AG08396 (cell line): Measurements from ENCODE around the gene PDZK1IP1.

Source experiments
- DNase-seq: peaks from one replicate; pipeline ENCODE4 v3.0.0; 2012; ENCODE audit warnings: low spot score, mixed read lengths

PDZK1IP1 gene, protein sequence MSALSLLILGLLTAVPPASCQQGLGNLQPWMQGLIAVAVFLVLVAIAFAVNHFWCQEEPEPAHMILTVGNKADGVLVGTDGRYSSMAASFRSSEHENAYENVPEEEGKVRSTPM

DNA sequence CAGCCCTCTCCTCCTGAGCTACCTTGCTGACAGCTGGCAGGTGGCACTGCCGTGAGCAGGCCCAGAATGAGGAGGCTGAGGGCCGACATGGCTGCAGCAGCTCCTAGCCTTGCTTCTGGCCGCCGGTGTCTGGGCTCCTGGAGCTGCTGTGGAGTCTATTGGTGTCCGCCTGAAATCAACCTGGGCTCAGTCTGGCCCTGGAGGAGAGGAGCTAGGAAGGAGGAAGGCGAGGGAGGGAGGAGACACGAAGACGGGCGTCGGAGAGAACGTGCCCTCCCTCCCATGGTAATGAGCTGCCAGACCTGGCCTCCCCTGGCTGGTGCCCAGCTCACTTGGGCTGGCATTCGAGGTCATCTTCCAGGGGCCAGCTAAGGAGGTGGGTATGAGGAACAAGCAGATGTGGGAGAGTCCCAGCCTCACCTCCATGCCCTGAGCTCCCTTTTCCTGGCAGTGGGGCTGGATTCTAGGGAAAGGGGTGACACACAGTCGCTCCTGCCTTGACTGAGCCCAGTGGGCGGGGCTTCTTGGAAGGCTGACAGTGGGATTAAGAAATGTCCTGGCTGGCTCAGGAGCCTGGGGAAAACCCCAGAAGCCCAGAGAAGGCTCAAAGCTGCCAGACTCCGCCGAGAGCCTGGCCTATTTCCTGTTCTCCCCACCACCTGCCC, at the start of gene PDZK1IP1:
Gene PDZK1IP1 (minus strand): TSS at position 193 of the 665 bp plus-strand sequence. CDS start 104 bp downstream, at position 89.
- peak; percentile 72 for DNase-seq

DNA sequence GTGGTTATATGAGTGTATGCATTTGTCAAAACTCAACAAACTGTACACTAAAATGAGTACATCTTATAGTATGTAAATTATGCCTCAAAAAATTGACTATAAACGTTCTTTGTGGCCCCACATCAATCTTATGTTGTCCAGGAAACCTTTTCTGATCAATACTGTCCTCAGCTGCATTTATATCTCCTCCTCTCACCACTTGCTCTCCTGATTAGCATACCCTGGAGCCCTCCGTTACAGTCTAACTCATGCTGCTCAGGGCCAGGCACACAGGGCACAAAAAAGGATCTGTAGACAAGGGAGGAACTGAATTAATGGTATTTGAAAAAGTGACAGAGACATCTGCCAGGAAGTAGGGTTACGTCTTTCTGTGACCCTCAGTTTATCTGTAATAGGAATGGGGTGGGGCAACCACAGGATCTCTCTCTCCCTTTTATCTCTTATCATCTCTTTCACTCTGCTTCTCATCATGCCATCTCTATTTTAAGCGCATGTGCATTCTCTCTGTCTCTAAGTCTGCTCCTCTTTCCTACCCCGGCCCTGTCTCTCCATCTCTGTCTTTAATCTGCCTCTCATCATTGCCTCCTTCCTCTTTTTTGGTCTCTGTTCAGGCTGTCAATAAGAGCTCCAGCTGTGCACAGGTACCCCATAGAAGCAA, 49.2 kb upstream of the PDZK1IP1 start:
- DNase-seq = no peak

DNA sequence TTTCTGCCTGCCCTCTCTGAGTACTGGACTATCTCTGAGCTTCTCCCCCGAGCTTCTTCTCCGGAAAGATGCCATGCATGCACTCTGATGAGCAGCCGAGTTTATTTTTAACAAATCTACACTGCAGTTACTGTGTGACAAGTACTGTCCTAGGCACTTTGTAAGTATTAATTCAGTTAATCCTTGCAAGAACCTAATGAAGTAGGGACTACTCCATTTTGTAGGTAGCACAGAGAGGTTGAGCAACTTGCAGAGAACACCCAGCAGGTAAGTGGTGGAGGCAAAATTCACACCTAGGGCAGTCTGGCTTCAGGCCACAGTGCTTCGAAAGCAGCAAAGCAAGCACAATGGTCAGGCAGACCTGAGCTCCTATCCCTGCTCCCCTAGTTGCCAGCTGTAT, 46.0 kb upstream of the PDZK1IP1 start:
- peak; percentile 4 for DNase-seq

DNA sequence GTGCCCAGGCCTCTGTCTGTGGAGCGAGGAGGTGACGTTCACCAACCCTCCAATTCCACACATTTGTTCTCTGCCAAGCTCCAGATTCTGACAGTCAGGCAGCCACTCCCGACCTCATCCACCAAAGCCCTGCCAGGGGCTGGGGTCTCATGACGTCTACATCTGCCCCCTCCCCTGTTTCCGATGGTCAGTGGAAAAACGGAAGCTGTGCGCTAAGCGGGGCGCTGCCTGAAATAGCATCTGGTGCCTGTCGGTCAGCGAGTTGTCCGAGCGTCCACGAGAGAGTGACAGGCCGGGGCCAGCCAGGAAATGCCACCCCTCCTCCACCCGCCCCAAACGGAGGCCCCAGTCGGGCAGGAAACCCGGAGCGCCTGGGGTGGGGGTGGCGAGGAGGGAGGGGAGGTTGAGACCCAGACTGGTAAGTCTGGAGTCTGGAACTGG, 45.4 kb upstream of the PDZK1IP1 start:
- no peak for DNase-seq

DNA sequence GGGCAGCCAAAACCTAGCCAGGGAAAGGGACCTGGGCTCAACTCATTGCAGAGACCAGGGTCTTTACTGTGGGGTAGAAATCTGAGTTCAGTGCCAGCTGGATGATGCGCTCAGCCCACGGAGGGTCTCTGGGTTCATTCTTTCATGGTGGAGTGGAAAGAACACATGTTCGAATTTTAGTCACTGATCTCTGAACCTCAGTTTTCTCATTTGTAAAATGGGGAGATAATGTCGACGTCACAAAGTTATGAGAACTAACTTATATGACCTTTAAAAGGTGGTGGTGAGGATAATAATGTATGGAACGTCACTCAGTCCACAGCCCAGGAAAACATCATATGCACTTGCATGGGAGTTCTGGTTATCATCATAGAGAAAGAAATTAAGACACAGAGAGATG, 43.4 kb upstream of the PDZK1IP1 start:
- peak; percentile 5 for DNase-seq

DNA sequence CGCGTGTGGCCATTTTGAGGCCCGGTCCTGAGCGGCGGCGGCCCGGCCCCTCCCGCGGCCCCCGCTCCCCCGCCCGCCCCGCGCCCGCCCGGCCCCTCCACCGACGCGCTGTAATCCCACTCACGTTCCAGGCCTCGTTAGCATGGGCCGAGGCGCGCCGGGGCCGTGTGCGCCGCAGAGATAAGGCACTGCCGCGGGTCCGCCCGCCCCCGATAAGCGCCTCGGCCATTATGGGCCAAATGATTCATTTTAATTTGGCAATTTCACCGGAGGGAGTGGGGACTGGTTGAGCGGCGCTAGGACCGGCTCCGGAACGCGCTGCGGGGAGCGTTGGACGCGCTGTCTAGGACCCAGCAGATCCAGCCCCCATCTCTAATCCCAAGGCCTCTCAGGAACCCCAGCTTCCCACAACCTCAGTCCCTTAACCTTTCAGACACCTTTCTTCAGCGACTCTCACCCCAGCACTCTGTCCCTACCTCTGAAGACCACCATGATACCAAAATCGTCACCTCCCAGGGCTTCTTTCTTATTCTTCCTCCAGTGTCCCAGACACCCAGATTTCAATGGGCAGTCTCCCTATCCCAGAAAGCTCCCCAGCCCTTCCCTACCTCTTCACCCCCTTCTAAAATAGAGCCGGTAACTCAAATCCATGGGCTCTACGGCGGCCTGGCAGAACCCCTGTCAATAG, 42.5 kb upstream of the PDZK1IP1 start, which contains the start of gene TAL1:
Gene TAL1 (minus strand): TSS at position 39 of the 688 bp plus-strand sequence. CDS start 6,337 bp downstream, outside the sequence.
- DNase-seq = peak; percentile 11

DNA sequence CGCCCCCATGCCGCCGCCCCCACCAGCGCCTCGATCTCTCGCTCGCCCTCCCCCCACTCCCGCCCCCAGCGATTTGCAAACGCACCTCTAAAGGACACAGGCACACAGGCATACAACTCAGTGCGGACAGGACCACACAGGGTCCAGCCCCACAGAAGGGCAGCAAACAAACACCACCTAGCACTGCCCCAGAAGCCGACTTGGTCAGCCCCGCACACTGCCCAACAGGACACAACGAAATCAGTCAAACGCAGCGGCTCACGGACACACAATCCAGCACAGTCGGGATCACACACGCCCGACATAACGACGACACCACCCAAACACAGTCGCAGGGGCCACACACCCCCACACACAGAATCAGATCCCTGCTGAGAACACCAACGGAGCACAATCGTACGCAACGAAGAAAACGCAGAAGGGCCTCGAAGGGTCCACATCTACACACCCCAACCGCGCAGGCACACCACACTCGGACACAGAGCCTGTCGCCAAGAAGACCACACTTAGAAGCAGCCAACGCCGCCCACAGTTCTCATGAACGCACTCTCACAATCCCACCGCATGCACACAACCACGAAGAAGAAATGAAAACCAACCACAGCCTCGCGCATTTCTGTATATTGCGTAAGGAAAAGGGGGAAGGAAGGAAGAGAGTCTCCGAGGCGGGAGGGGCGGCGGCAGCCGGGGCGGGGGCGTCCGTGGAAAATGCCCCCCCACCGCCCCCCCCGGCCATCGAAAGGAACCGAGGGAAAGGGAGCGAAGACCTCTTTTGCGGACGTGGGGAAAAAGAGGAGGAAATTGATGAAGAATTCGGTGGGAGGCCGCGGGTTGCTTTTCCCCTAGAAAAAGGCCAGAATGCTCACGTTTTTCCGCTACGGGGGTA, 41.7 kb upstream of the PDZK1IP1 start:
- peak; percentile 41 for DNase-seq

DNA sequence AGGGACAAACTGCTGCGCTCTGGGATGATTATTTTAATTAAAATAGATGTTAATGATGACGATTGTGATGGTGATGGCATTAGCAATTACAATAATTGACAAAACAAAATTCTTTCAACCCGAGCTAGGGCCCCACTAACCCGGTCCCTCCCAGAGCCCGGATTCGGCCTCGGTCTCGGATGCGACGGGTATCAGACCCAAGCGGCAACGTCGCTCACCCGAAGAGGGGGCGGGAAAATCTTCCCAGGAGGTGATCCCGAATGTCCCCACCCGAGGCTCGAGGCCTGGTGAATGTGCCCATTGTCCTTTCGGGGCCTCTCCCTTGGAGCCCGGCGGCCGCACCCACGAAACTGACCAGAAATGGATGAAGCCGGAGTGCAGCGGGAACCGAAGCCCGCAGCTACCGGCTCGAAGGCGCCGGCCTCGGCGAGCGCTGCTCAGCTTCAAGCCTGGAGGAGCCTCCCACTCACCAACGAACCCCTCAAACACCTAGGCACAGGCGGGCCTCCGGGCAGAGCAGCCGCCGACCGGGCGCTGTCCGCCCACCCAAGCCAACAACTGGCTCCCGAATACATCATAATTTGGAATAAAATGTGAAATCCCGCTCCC, 41.0 kb upstream of the PDZK1IP1 start:
- peak; percentile 12 for DNase-seq

DNA sequence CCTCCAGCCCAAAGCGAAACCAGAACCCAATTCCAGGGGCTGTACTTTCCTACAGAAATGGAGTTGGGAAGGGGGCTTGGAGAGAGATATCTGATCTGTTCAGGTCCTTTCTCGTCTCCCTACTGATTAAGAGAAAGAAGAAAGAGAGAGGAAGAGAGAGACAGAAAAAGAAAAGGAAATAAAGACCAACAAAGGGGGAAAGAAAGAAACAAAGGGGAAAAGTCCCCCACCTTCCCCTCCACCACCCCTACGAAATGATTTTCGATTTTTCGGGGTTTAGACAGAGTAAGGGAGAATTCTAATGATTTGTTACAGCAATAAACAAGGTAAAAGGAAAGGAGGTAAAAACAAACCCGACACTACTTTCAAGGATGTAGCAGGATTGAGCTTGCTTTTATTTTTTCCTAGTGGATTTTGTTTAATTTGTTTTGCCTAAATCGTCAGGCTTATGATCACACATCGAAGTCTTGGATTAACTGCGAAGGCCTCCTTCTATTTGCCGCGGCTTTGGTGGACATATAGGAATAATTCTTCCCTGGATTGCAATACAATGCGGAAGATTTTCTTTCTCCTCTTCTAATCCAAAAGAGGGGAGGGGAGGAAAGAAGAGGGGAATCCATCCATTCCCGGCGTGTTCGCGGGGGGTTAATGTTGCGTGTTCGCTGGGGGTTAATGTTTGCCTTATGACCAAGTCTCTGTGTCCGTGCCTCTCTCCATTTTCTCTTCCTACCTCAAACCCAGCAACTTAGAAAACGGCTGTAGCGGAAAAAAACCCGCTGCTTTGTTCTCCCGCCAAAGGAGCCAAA, 40.3 kb upstream of the PDZK1IP1 start:
- peak; percentile 5 for DNase-seq

DNA sequence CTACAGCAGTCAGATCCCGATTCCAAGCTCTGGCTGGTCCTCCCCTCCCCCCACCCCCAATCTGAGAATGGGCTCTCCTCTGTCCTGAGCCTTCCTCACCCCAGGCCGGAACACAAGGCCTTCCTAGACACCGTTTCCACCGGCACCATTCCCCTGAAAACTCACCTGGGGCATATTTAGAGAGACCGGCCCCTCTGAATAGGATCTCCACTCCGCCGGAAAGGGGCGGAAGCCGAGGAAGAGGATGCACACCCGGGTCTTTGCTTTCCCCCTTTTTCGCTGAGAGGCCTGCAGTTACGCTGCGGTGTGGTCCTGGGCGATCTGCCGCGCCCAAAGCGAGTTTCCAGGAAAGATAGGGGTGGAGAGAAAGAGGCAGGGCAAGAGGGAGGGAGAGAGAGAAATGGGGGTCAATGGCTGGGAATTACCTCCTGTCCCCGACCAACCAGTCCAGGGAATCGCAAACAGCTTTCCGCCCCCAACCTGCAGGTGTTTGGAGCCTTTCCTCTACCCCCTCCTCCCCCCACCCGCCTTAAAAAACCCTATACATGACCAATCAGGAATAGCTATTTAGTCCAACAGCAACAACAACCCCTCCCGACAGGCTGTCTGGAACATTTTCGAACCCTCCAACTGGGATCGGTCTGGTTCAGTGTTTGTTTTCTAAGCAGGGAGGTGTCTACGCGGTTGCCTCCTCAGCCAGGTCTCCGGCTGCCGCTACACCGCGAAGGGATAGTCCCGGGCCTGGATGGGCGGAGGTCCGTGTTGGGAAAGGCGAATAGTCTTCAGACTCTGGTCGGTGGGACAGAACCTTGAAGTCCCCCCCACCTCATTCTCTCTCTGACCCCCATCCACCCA, 39.4 kb upstream of the PDZK1IP1 start:
- DNase-seq = peak; percentile 6

DNA sequence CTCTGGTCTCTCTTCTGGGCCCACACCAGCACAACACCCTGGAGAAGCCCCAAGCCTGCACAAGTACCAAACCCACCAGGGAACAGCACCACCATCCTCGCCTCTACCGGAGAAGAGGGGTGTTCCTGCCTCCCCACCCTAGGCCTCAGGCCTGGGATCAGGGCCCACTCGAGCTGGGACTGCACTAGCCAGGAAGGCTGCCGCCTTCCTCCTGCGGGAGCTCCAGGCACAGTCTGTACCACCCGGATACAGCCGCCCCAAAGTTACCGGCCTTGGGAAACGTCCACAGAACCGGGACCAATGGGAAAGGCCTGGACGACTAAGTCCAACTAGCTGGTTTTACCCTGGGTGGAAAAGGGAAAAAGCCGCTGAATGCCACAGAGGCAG, 38.8 kb upstream of the PDZK1IP1 start:
- DNase-seq = peak; percentile 4

DNA sequence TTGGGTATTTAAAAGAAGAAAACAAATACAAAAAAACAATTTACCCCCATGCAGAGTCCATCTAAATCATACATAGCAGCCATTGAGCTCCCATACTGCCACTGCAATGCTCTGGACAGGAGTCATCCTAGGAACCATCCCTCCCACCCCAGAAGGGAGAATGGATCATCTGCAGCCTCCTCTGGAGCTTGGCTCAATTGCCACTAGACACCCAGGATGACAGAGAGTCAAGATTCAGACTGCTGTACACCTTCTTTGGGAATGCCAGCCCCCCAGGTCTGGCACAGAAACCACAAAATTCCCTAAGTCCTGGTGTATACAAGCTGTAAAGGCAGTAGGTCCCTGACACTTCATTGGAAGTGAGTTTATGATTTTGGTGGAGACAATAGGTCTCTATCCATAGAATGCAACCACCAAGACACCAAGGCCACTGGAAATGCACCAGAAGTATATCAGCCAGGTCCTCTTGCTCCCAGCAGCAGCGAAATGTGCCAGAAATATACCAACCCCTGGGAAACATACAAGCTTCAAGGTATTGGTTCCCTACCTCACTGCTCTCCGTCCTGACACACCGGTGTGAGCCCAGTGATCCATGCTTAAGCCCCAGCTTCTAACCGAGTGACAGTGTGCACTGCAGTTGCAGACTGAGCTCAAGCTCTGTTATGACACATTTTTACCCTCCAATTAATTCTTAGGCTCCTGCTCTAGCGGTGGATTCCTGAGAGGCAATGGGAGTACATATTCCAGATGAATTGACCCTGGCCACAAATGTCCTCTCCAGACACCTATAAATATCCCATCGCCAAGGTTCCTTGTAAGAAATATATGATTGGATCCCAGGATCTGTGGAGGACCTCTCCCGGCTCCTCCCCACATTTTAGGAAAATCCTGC, 37.8 kb upstream of the PDZK1IP1 start:
- peak; percentile 11 for DNase-seq

DNA sequence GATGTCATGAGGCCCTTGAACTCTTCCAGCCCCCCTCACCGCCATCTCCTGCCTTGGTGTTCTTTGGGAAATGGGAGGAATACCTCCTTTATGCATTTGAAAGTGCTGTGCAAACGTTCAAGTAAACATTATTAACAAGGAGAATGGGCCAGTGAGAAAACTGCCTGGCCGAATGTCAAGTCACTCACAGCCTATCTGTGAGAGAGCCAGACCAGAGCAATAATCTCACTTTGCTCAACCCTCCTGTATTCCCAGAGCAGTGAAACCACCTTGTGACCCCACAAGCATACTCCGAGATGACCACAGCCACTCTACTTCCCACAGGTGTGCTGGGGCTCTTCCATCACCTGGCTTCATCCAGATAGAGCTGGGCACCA, 37.0 kb upstream of the PDZK1IP1 start:
- peak; percentile 6 for DNase-seq

DNA sequence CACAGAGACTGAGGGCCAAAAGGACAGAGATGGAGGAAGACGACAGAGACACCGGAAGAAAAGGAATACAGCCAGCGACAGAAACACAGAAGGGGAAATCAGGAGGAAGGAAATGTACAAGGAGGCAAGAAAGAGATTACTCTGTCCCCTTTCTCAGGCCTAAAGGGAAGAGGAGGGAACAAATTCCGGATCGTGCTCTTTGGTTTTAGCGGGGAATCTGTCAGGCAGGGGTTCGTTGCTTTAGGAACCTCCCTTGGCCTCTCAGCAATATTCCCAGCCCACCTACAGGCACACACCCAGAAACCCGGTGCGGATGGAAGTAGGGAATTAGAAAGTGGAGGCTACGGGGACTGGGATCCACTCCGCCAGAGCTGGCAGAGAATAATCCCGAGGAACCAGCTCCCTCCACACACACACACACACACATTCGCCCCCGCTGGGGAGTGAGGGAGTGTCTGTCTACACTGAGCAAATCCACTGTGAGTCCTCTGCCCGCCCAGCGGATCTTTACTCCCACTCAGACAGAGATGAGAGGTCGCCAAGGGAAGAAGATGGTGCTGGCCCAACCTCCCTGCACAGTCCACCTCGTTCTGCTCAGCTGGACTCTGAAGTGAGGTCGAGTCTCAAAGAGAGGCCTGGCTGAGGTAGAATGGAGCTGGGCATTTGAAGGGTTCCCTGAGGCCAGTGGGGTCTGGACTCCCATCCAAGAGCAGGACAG, 36.4 kb upstream of the PDZK1IP1 start:
- peak; percentile 13 for DNase-seq

DNA sequence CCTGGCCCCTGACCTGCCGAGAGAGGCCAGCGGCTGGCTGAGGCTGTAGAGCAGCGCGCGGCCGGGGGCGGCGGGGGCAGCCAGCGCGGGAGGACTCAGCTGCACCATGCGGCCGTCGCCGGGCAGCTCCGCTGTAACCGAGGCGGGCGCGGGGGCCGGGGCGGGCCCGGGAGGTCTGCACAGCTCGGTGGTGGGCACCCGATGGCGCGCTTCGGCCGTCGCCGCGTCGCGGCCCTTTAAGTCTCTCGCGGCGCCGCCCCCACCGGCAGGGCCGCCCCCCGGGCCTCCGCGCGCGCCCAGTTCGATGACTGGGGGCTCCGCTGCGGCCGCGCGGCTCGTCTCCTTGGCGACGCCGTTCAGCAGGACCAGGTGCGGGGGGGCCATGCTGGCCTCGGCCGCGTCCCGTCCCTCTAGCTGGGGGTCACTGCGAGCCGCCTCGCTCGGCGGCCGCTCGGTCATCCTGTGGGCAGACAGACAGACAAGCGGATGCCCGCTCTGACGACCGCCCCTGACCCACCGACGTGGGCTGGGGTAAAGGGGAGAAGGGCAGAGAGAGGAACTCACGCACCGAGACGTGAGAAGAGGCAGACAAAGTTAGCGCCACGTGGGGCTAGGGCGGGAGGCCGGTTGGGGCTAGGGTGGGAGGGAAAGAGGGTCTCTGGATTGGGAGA, 35.7 kb upstream of the PDZK1IP1 start:
- peak; percentile 34 for DNase-seq

DNA sequence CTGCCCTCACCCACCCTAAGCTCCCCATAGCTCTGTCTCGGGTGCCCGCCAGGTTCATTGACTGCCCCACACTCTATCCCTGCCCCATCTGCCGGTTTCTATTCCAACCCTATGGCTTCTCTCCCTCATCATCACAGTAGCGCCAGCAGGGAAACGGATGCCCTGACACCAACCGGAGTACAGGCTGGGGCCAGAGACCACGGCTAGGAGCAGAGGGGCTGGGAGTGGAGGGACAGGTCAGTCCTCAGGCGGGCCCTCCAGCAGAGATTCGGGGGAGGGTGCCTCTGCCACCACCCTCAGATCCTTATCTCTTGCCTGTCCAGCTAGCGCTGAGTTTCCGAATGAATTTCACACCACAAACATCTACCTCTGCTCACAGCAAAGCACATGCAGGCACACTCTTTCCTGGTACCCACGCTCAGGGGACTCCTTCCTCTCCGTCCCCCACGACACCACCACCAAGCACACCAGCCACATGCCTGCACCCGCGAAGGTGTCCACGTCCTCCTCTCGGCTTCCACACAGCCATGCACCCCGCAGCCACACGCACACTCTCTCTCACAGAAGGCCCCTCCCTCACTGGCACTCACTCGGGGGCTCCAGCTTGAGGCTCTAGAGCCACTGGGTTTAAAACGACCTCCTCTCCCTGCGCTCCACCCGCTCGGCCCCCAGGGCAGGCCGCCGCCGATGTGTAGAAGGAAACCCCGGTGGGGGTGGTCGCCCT, 35.0 kb upstream of the PDZK1IP1 start:
- DNase-seq = no peak
